ENCODE results near the gene ZFP14.
A peak's percentile ranks its signal among the peaks of the same experiment; 100 is the strongest.

Gene ZFP14

GRCh38 chr19:36377541-36378178 lies 1.3 kb downstream of the ZFP14 start:
- Histone ChIP-seq H3K9me2 (replicated peaks; ENCODE audit: control insufficient read depth, low read length) (no peaks in the 10 kb centered on the region), H4K20me1 (ENCODE audit: control insufficient read depth, insufficient read depth, low read depth, low read length) (no peaks in the 10 kb centered on the region), H3K36me3 (ENCODE audit: control insufficient read depth, low read length) (no peaks in the 10 kb centered on the region), H3K4me3 (ENCODE audit: low read length) (peak overlapping the region; percentile 96), H3K4me2 (ENCODE audit: low read length) (peak overlapping the region; percentile 74), H3K79me2 (ENCODE audit: control insufficient read depth, low read length) (no peaks in the 10 kb centered on the region), H3K9me3 (ENCODE audit: control insufficient read depth, insufficient read depth, low read length) (peaks cover 5% of the 10 kb centered on the region), H3K27ac (ENCODE audit: low read depth, low read length) (no peak overlapping the region), H3K4me1 (ENCODE audit: control insufficient read depth, low read length) (peaks cover 12% of the 10 kb centered on the region), H3F3A (ENCODE audit: control insufficient read depth, insufficient read depth) (no peaks in the 10 kb centered on the region), H3K27me3 (ENCODE audit: control insufficient read depth, low read length) (no peaks in the 10 kb centered on the region)
- TF ChIP-seq EZH2phosphoT487 (IDR thresholded peaks at IDR 0.05; ENCODE audit: borderline replicate concordance, low read length) (no peak), CTCF (IDR thresholded peaks at IDR 0.05; ENCODE audit: low read depth, low read length, poor library complexity, severe bottlenecking) (no peak)

- no peak overlapping the region for H3K4me3 ChIP-seq (ENCODE audit: low read length)
- no peaks in the 10 kb centered on the region for H3K79me2 ChIP-seq (ENCODE audit: control insufficient read depth, low read length)
- no peak overlapping the region for H3K27ac ChIP-seq (ENCODE audit: low read depth, low read length)
- H3K27me3 ChIP-seq (ENCODE audit: control insufficient read depth, low read length), result no peaks in the 10 kb centered on the region
- TF ChIP-seq EZH2phosphoT487 (IDR thresholded peaks at IDR 0.05; ENCODE audit: borderline replicate concordance, low read length), result no peak
- no peak for TF ChIP-seq CTCF (IDR thresholded peaks at IDR 0.05; ENCODE audit: low read depth, low read length, poor library complexity, severe bottlenecking)
- H3K9me3 ChIP-seq (ENCODE audit: control insufficient read depth, insufficient read depth, low read length), result peaks cover 9% of the 10 kb centered on the region; the same call in 1 of the 2 replicates
- H3K36me3 ChIP-seq (ENCODE audit: control insufficient read depth, low read length), result no peaks in the 10 kb centered on the region
- no peaks in the 10 kb centered on the region for H4K20me1 ChIP-seq (ENCODE audit: control insufficient read depth, insufficient read depth, low read depth, low read length)
- no peak overlapping the region for H3K4me2 ChIP-seq (ENCODE audit: low read length)
- H3K4me1 ChIP-seq (ENCODE audit: control insufficient read depth, low read length), result peaks cover 7% of the 10 kb centered on the region
- H3K9me2 ChIP-seq (replicated peaks; ENCODE audit: control insufficient read depth, low read length), result no peaks in the 10 kb centered on the region
- H3F3A ChIP-seq (ENCODE audit: control insufficient read depth, insufficient read depth), result no peaks in the 10 kb centered on the region
Measured at GRCh38 chr19:36373638-36374156, 5.3 kb downstream of the ZFP14 start.

GRCh38 chr19:36371886-36372285 lies 7.1 kb downstream of the ZFP14 start:
- no peak for TF ChIP-seq EZH2phosphoT487 (IDR thresholded peaks at IDR 0.05; ENCODE audit: borderline replicate concordance, low read length)
- no peak for TF ChIP-seq CTCF (IDR thresholded peaks at IDR 0.05; ENCODE audit: low read depth, low read length, poor library complexity, severe bottlenecking)
- H3K4me2 ChIP-seq (ENCODE audit: low read length), result no peak overlapping the region
- no peaks in the 10 kb centered on the region for H3K36me3 ChIP-seq (ENCODE audit: control insufficient read depth, low read length)
- H3F3A ChIP-seq (ENCODE audit: control insufficient read depth, insufficient read depth), result no peaks in the 10 kb centered on the region
- H3K4me1 ChIP-seq (ENCODE audit: control insufficient read depth, low read length), result no peaks in the 10 kb centered on the region
- H3K27me3 ChIP-seq (ENCODE audit: control insufficient read depth, low read length), result no peaks in the 10 kb centered on the region
- H3K4me3 ChIP-seq (ENCODE audit: low read length), result no peak overlapping the region
- H3K9me2 ChIP-seq (replicated peaks; ENCODE audit: control insufficient read depth, low read length), result no peaks in the 10 kb centered on the region
- H3K27ac ChIP-seq (ENCODE audit: low read depth, low read length), result no peak overlapping the region
- no peaks in the 10 kb centered on the region for H3K79me2 ChIP-seq (ENCODE audit: control insufficient read depth, low read length)
- peaks cover 9% of the 10 kb centered on the region; the same call in 1 of the 2 replicates for H3K9me3 ChIP-seq (ENCODE audit: control insufficient read depth, insufficient read depth, low read length)
- H4K20me1 ChIP-seq (ENCODE audit: control insufficient read depth, insufficient read depth, low read depth, low read length), result no peaks in the 10 kb centered on the region

Data from DOHH2 (cell line).